GM06990 (cell line): ENCODE measurements around the gene MBNL2.

Experiments used
- DNase-seq: peaks from one replicate; pipeline ENCODE4 v3.0.0-alpha.2; 2011; ENCODE audit not compliant: insufficient read length; ENCODE audit errors: extremely low read depth
- H3K27me3 ChIP-seq: replicated peaks from 2 replicates; pipeline ENCODE4 v1.6.0; 2011; ENCODE audit warnings: low read length; ENCODE audit not compliant: control insufficient read depth, insufficient read depth
- H3K36me3 ChIP-seq: 2 replicates; pipeline ENCODE4 v1.5.1; 2011; ENCODE audit warnings: low read length; ENCODE audit not compliant: control insufficient read depth, insufficient read depth
- H3K4me3 ChIP-seq: replicated peaks from 2 replicates; pipeline ENCODE4 v1.5.1; 2011; ENCODE audit warnings: low read depth, mild to moderate bottlenecking, control low read depth, low read length
- TF ChIP-seq, protein P1 (sequence below): IDR thresholded peaks from 2 replicates; pipeline ENCODE4 v1.5.1; 2011; ENCODE audit warnings: low read length, control low read depth, mild to moderate bottlenecking, inconsistent platforms; ENCODE audit not compliant: insufficient read depth, poor library complexity, severe bottlenecking

Gene MBNL2

DNA sequence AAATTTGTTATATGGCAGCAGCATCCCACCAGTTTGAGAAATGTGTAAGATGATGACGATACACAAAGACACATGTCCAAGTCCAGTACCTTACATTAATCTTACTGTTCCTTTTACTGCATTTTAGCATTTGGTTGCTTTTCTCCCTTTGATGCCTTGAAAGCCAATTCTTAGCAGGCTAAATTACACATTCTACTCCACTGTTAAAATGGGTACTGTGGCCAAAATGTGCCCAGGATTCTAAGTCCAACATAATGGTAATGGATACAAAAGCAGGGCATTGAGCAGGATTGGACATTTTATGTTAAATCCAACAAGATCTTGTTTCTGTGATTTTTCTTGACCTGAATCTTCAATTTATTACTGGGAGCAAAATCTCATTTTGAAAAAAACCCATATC is 159.1 kb downstream of the MBNL2 start:
- TF ChIP-seq, protein P1, sequence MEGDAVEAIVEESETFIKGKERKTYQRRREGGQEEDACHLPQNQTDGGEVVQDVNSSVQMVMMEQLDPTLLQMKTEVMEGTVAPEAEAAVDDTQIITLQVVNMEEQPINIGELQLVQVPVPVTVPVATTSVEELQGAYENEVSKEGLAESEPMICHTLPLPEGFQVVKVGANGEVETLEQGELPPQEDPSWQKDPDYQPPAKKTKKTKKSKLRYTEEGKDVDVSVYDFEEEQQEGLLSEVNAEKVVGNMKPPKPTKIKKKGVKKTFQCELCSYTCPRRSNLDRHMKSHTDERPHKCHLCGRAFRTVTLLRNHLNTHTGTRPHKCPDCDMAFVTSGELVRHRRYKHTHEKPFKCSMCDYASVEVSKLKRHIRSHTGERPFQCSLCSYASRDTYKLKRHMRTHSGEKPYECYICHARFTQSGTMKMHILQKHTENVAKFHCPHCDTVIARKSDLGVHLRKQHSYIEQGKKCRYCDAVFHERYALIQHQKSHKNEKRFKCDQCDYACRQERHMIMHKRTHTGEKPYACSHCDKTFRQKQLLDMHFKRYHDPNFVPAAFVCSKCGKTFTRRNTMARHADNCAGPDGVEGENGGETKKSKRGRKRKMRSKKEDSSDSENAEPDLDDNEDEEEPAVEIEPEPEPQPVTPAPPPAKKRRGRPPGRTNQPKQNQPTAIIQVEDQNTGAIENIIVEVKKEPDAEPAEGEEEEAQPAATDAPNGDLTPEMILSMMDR, result no peak
- DNase-seq, result no peak
- H3K4me3 ChIP-seq, result no peak overlapping the region
- H3K36me3 ChIP-seq, result no peaks in the 10 kb centered on the region
- H3K27me3 ChIP-seq, result no peaks in the 10 kb centered on the region

DNA sequence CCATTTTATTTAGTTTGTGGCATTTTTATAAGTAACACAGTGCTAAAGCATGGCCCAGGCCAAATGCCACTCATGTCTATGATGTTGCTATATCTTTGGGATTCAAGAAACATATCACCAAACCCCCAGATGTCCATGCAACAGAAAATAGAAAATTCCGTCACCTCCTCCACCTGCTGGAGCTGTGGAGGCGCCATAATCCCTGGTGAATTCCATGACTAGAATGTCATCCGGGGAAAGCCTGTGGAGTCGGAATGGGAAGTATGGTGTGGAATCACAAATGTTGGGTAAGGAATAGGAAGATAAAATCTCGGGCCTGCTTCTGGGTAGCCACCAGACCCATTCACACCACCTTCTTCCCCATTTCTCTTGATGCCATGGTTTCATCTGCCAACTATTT is 160.1 kb downstream of the MBNL2 start:
- H3K4me3 ChIP-seq, result no peak overlapping the region
- TF ChIP-seq, protein P1, result no peak
- no peak for DNase-seq
- no peaks in the 10 kb centered on the region for H3K27me3 ChIP-seq
- no peaks in the 10 kb centered on the region; the same call in 1 of the 2 replicates for H3K36me3 ChIP-seq

DNA sequence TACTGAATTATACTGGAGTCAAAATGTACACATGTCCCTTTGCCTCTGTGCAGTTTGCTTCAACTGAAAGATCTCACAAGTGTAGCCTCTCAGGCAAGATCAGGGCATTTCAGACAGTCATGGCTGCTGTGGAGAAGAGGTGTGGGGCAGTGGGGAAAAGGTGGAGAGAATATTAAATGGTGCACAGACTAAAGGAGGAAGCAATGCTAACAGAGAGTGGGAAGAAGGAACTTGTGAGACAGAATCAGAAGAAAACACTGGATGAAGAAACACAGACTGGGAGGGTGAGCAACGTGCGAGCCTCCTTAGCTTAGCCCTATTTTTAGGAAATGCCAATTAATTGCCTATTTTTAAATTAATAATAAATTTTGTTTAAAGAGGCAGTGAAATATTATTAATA is 162.2 kb downstream of the MBNL2 start:
- Histone ChIP-seq H3K36me3 (no peaks in the 10 kb centered on the region; the same call in 1 of the 2 replicates), H3K27me3 (no peaks in the 10 kb centered on the region), H3K4me3 (no peak overlapping the region)
- TF ChIP-seq, protein P1, result no peak
- DNase-seq, result no peak

DNA sequence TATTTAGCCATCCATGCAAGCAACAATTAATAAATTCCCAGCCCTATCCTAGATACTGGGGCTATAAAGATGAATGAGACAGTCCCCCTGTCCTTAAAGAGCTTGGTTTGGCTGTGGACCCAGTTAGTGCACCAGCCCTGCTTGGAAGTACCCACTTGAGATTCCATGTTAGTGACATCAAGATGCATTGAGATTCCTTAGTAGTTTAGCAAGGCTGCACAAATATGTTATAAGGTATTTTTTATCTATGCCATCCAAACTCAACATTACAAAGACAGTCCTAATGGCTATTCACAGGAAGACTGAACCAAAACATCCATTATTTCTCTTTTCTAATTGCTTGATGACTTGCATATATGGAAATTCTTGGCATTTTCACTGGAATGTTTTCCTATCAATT is 163.0 kb downstream of the MBNL2 start:
- H3K27me3 ChIP-seq, result no peaks in the 10 kb centered on the region
- TF ChIP-seq, protein P1, result no peak
- no peak for DNase-seq
- no peak overlapping the region for H3K4me3 ChIP-seq
- H3K36me3 ChIP-seq, result no peaks in the 10 kb centered on the region; the same call in 1 of the 2 replicates

DNA sequence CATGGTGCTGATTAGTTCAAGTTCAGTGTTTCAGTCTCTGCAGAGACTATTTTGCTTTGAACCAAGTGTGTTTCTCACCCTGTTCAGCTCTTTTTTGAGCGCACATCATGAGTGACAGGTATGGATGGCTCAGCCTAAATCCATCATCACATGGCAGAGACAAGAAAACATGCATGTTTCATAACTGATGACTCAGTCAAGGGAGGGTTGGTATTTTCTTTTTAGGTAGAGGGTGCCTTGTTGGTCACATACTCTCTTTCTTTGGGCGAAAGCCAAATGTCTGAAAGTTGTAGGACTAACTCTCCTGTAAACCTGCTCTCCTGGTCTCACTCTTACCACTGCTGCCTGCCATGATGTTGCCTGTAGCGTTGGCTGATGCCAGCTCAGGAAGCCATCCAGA is 163.7 kb downstream of the MBNL2 start:
- H3K36me3 ChIP-seq, result no peaks in the 10 kb centered on the region; the same call in 1 of the 2 replicates
- TF ChIP-seq, protein P1, result no peak
- H3K4me3 ChIP-seq, result no peak overlapping the region
- no peaks in the 10 kb centered on the region for H3K27me3 ChIP-seq
- no peak for DNase-seq
